Heart right ventricle (tissue), 16 donors: ENCODE measurements around the gene NADSYN1. TPM values are rescaled to one million over a fixed set of nuclear protein-coding genes. Genes with fewer than 3 reads are reported as not detected.

ENCODE experiments used
- ATAC-seq, 8 donors: fragments of 200-7000 bp; cut with Tn5 transposase; one replicate each; pipeline ENCODE4 v1.9.1; 2020; ENCODE audit warnings: mild to moderate bottlenecking in 8 of 8, moderate library complexity in 8 of 8, moderate number of reproducible peaks in 1 of 8
- DNase-seq, 2 donors: peaks; one replicate each; pipeline ENCODE4 v3.0.0-alpha.2; 2020
- H3K27ac ChIP-seq, 10 donors: fragments of 200-600 bp; sonication (generic) in 2 of 10; one replicate each; pipeline versions ENCODE4 v1.5.0 to v1.8.0; 2020 to 2022; ENCODE audit warnings: mild to moderate bottlenecking in 3 of 10
- H3K27me3 ChIP-seq, 7 donors: fragments of 200-600 bp; one replicate each; pipeline ENCODE4 v1.8.0; 2021 to 2022; ENCODE audit warnings: mild to moderate bottlenecking in 2 of 7
- H3K36me3 ChIP-seq, 9 donors: fragments of 200-600 bp; sonication (generic) in 1 of 9; one replicate each; pipeline versions ENCODE4 v1.5.0 to v1.8.0; 2020 to 2022; ENCODE audit warnings: mild to moderate bottlenecking in 2 of 9
- H3K4me1 ChIP-seq, 9 donors: fragments of 200-600 bp; sonication (generic) in 1 of 9; one replicate each; pipeline versions ENCODE4 v1.5.0 to v1.8.0; 2020 to 2022; ENCODE audit warnings: mild to moderate bottlenecking in 4 of 9
- H3K4me3 ChIP-seq, 10 donors: fragments of 200-600 bp; sonication (generic) in 2 of 10; one replicate each; pipeline versions ENCODE4 v1.5.0 to v1.8.0; 2020 to 2022; ENCODE audit warnings: mild to moderate bottlenecking in 7 of 10, moderate library complexity in 2 of 10
- H3K9me3 ChIP-seq, 11 donors: fragments of 200-600 bp in 10 of 11; sonication (generic) in 2 of 11; one replicate each; pipeline versions ENCODE4 v1.5.0 to v1.8.0; 2013 to 2022; ENCODE audit warnings: mild to moderate bottlenecking in 2 of 11, control low read depth in 1 of 11, moderate library complexity in 1 of 11
- CTCF ChIP-seq, 9 donors: fragments of 200-600 bp; sonication (generic) in 2 of 9; IDR thresholded peaks; one replicate each; pipeline versions ENCODE4 v1.5.0 to v1.8.0; 2021 to 2022; ENCODE audit warnings: antibody characterized with exemption in 9 of 9, mild to moderate bottlenecking in 5 of 9, moderate library complexity in 1 of 9
- WGBS, 2 donors: extraction: QIAGEN DNeasy Blood & Tissue Kit; methylation state at CpG; one replicate each; pipeline ENCODE4 v1.1.7; 2013; ENCODE audit warnings: inconsistent platforms in 1 of 2; 5-methylcytosine and 5-hydroxymethylcytosine counted together
- intact Hi-C, 10 donors: fragments of 100-400 bp; cut with DNase I; formaldehyde crosslinking; loops; one replicate each; pipeline versions ENCODE4 v1.11.1 to v1.14.2; 2022
- polyA plus RNA-seq, 2 donors: library from polyadenylated mRNA; stranded (reverse); fragments of 200-250 nt; gene quantifications; one replicate each; pipeline ENCODE4 v1.2.3, GENCODE V29; 2013
- total RNA-seq, 10 donors: library from RNA; stranded (reverse); fragmentation: NEBNext Ultra II Directional in 3 of 10; extraction: Animal tissue kit (Norgen Biotek cat#: 25700) in 3 of 10; gene quantifications; one replicate each; pipeline versions ENCODE4 v1.2.1 to v1.2.4, GENCODE V29; 2021 to 2023
- donor health status: Arrhythmogenic right ventricular cardiomyopathy.
- donor health status: ischemic (EF 13 %, LVEDD 7.1; RV severe dilation, severe dysfunction).
- donor health status: healthy with polysubstance abuse.
- donor health status: DM: no; HTN: yes; CAD: no.
- donor health status: DM: no; HTN: no; CAD: no.
- donor health status: ischemic (EF 25% LVEDD 6.9; RV normal size, moderate dysfunction).
- donor health status: ischemic (EF 25% LVEDD 5.7; RV mildly dilated, moderate dysfunction).
- donor health status: healthy.
- donor health status: DM: yes; HTN: yes; CAD: no.
- donor health status: Ischemic cardiomyopathy.
- donor health status: ischemic (EF 35%, LVEDD 5.7; RV mildly dilated, moderate dysfunction).
- donor health status: nonischemic (EF 11% LVEDD 7.7; RV severe dilation, severe dysfunction).
- donor health status: DM: yes; HTN: yes; CAD: no.
- donor health status: PGD.
- donor health status: ischemic (EF 29% LVEDD 5.4; RV normal size, mild dysfunction).
- donor health status: nonischemic (EF 23%, LVEDD 6.1; RV moderate dilation, normal function).

NADSYN1 gene
- total and polyA plus RNA-seq, 12 donors = 13.4 to 32.0 (median 16.9) TPM

GRCh38 chr11:71498091-71498490 is 45.1 kb downstream of the NADSYN1 start:
- Histone ChIP-seq H3K4me1 (peaks cover 0 to 12% (median 0%) of the 10 kb centered on the region in 9 donors), H3K4me3 (no peak overlapping the region), H3K36me3 (peaks cover 0 to 92% (median 52%) of the 10 kb centered on the region in 9 donors), H3K27ac (no peak overlapping the region), H3K27me3 (no peaks in the 10 kb centered on the region), H3K9me3 (peaks cover 0 to 5% (median 0%) of the 10 kb centered on the region in 11 donors)
- intact Hi-C loops = no loop called here
- 97% methylated on average over 19 of the region's 19 CpGs for WGBS, 2 donors
- no peak for TF ChIP-seq CTCF (IDR thresholded peaks at IDR 0.05)
- DNase-seq (no peak), ATAC-seq (no peak)

DNA sequence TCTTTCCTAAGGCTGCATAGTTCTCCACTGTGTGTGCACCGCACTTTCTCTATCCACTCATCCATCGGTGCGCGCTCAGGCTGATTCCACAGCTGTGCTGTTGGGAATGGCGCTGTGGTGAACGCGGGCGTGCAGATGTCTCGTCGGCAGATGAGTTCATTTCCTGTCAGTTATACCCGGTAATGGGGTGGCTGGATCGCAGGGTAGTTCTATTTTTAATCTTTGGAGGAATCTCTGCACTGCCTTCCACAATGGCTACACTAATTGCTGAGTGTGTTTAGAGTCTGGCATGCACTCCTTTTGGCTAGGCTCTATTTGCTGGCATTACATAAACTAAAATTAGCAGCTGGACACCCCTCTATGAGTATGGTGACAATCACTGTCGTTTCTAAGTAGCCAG is 46.1 kb downstream of the NADSYN1 start:
- Histone ChIP-seq H3K4me1 (peaks cover 0 to 13% (median 0%) of the 10 kb centered on the region in 9 donors), H3K27ac (peak overlapping the region in 1 of 10 donors; percentile 24), H3K36me3 (peaks cover 0 to 90% (median 52%) of the 10 kb centered on the region in 9 donors), H3K4me3 (no peak overlapping the region), H3K27me3 (no peaks in the 10 kb centered on the region), H3K9me3 (peaks cover 0 to 5% (median 0%) of the 10 kb centered on the region in 11 donors)
- 68 to 69% methylated on average over 13 of the region's 13 CpGs for WGBS, 2 donors
- DNase-seq = no peak
- intact Hi-C loops = no loop called here
- no peak for TF ChIP-seq CTCF (IDR thresholded peaks at IDR 0.05)
- ATAC-seq = peak in 2 of 8 donors; percentile 39 to 55

GRCh38 chr11:71499546-71499945 is 46.5 kb downstream of the NADSYN1 start:
- 82 to 83% methylated on average over 6 of the region's 6 CpGs for WGBS, 2 donors

DNA sequence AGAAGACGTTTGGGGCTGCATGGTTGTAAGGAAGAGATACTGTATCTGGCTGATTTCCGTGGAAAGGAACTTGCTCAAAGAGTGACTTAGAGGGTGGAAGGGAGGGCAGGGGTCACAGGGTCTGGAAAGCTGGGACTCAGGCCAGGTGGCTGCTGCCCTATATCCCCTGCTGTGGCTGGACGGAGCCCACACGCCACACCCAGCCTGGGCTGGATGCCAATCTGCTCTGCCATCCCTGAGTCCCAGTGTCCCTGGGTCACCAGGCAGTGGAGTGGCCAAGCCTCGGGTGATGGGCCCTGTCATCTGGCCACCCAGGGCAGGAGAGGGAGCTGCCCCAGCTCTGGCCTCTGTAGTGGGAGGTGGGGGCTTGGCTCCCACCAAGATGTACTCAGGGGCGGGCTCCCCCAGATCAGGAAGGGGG is 47.6 kb downstream of the NADSYN1 start:
- peaks cover 0 to 5% (median 0%) of the 10 kb centered on the region in 11 donors for H3K9me3 ChIP-seq
- no peak for TF ChIP-seq CTCF (IDR thresholded peaks at IDR 0.05)
- peak; percentile 59 to 89 (median 80) for ATAC-seq
- WGBS, 2 donors = 36 to 55% methylated on average over 6 of the region's 6 CpGs
- DNase-seq = peak; percentile 57
- peaks cover 0 to 88% (median 43%) of the 10 kb centered on the region in 9 donors for H3K36me3 ChIP-seq
- no peaks in the 10 kb centered on the region for H3K27me3 ChIP-seq
- intact Hi-C loops = no loop called here
- H3K27ac ChIP-seq = no peak overlapping the region
- H3K4me1 ChIP-seq = peaks cover 0 to 20% (median 0%) of the 10 kb centered on the region in 9 donors
- no peak overlapping the region for H3K4me3 ChIP-seq

More at GRCh38 chr11:71499546-71499945, 46.5 kb downstream of the NADSYN1 start:
- Histone ChIP-seq H3K4me3 (no peak overlapping the region), H3K4me1 (peaks cover 0 to 18% (median 0%) of the 10 kb centered on the region in 9 donors), H3K36me3 (peaks cover 0 to 90% (median 49%) of the 10 kb centered on the region in 9 donors), H3K27ac (peak overlapping the region in 2 of 10 donors; percentile 0 to 24), H3K9me3 (peaks cover 0 to 5% (median 0%) of the 10 kb centered on the region in 11 donors), H3K27me3 (no peaks in the 10 kb centered on the region)
- DNase-seq = no peak
- ATAC-seq = peak in 4 of 8 donors; percentile 29 to 56 (median 46)
- intact Hi-C loops = no loop called here
- TF ChIP-seq CTCF (IDR thresholded peaks at IDR 0.05) = no peak
